ENCODE data around the gene PLCB1.
A peak's percentile ranks its signal among the peaks of the same experiment; 100 is the strongest.

Gene PLCB1

GRCh38 chr20:8790442-8791074 lies 658.5 kb downstream of the PLCB1 start:
- no peak overlapping the region for H3K4me3 ChIP-seq
- no peak overlapping the region for H3K27ac ChIP-seq
- no peaks in the 10 kb centered on the region for H3K27me3 ChIP-seq
- intact Hi-C loops (cut with DNase I; ENCODE audit: low total_unique reads), result loop anchor here (10.0 kb wide), 1 partner anchor 574 kb away; no protein-coding TSS in a partner anchor
- no peak for DNase-seq
- no peaks in the 10 kb centered on the region for H3K36me3 ChIP-seq
- H3K4me1 ChIP-seq, result peaks cover 0 to 4% (median 0%) of the 10 kb centered on the region in 4 donors
- H3K9me3 ChIP-seq, result no peaks in the 10 kb centered on the region
- TF ChIP-seq, protein P1, sequence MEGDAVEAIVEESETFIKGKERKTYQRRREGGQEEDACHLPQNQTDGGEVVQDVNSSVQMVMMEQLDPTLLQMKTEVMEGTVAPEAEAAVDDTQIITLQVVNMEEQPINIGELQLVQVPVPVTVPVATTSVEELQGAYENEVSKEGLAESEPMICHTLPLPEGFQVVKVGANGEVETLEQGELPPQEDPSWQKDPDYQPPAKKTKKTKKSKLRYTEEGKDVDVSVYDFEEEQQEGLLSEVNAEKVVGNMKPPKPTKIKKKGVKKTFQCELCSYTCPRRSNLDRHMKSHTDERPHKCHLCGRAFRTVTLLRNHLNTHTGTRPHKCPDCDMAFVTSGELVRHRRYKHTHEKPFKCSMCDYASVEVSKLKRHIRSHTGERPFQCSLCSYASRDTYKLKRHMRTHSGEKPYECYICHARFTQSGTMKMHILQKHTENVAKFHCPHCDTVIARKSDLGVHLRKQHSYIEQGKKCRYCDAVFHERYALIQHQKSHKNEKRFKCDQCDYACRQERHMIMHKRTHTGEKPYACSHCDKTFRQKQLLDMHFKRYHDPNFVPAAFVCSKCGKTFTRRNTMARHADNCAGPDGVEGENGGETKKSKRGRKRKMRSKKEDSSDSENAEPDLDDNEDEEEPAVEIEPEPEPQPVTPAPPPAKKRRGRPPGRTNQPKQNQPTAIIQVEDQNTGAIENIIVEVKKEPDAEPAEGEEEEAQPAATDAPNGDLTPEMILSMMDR (IDR thresholded peaks at IDR 0.05), result peak; percentile 89 to 92

DNA sequence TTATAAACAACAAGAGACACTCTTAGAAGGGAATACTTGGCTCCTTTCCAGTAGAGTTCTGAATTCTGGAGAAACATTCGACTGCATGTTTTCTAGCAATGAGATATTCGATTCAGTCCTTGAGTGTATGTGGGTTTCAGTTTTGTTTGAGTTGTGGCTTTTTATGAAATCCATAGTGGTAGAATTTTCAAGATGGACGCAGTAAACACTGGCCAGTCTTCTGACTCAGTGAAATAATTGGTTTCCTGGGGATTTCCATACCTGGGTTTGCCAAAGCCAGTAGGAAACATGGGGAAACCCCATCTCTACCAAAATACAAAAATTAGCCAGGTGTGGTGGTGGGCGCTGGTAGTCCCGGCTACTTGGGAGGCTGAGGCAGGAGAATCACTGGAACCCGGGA lies 663.3 kb downstream of the PLCB1 start:
- DNase-seq, result no peak
- Histone ChIP-seq H3K36me3 (no peaks in the 10 kb centered on the region), H3K4me3 (no peak overlapping the region), H3K9me3 (no peaks in the 10 kb centered on the region), H3K27ac (no peak overlapping the region), H3K4me1 (peaks cover 0 to 13% (median 1%) of the 10 kb centered on the region in 4 donors), H3K27me3 (no peaks in the 10 kb centered on the region)
- TF ChIP-seq, protein P1 (IDR thresholded peaks at IDR 0.05), result no peak
- intact Hi-C loops (cut with DNase I; ENCODE audit: low total_unique reads), result loop anchor here (10.0 kb wide), 1 partner anchor 569 kb away; no protein-coding TSS in a partner anchor

GRCh38 chr20:8796088-8796660 lies 664.1 kb downstream of the PLCB1 start:
- no peak for DNase-seq
- no peak overlapping the region for H3K4me3 ChIP-seq
- H3K9me3 ChIP-seq, result no peaks in the 10 kb centered on the region
- H3K4me1 ChIP-seq, result peaks cover 0 to 9% (median 1%) of the 10 kb centered on the region in 4 donors
- H3K27me3 ChIP-seq, result no peaks in the 10 kb centered on the region
- intact Hi-C loops (cut with DNase I; ENCODE audit: low total_unique reads), result loop anchor here (10.0 kb wide), 1 partner anchor 569 kb away; no protein-coding TSS in a partner anchor
- no peaks in the 10 kb centered on the region for H3K36me3 ChIP-seq
- H3K27ac ChIP-seq, result peak overlapping the region in 1 of 2 donors; percentile 15
- TF ChIP-seq, protein P1 (IDR thresholded peaks at IDR 0.05), result no peak

DNA sequence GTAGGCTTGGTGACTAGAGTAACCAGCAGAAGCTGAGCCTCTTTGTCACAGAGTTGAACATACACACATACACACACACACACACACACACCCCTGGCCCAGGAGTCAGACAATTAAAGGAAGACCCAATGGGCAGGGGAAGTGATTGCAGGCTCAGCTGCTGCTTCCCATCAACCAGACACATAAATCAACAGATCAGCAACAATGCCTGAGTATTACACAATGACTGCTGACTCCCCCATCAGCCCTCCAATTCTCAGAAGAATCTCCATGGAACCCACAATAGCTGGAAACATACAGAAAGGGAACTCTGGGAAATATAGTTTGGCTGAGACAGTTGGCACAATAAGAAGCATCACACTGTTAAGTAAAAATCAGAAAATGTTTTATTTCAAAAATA lies 666.4 kb downstream of the PLCB1 start:
- no peak for DNase-seq
- H3K36me3 ChIP-seq, result no peaks in the 10 kb centered on the region
- no peaks in the 10 kb centered on the region for H3K27me3 ChIP-seq
- H3K4me3 ChIP-seq, result no peak overlapping the region
- H3K4me1 ChIP-seq, result peaks cover 0 to 14% (median 1%) of the 10 kb centered on the region in 4 donors
- no peak overlapping the region for H3K27ac ChIP-seq
- TF ChIP-seq, protein P1 (IDR thresholded peaks at IDR 0.05), result no peak
- H3K9me3 ChIP-seq, result no peaks in the 10 kb centered on the region
- intact Hi-C loops (cut with DNase I; ENCODE audit: low total_unique reads), result loop anchor here (10.0 kb wide), 1 partner anchor 566 kb away; no protein-coding TSS in a partner anchor

GRCh38 chr20:8800089-8800488 lies 668.0 kb downstream of the PLCB1 start:
- H3K4me3 ChIP-seq, result no peak overlapping the region
- H3K9me3 ChIP-seq, result no peaks in the 10 kb centered on the region
- no peak for DNase-seq
- no peaks in the 10 kb centered on the region for H3K27me3 ChIP-seq
- TF ChIP-seq, protein P1 (IDR thresholded peaks at IDR 0.05), result no peak
- intact Hi-C loops (cut with DNase I; ENCODE audit: low total_unique reads), result no loop called here
- no peak overlapping the region for H3K27ac ChIP-seq
- no peaks in the 10 kb centered on the region for H3K36me3 ChIP-seq
- H3K4me1 ChIP-seq, result peaks cover 0 to 14% (median 1%) of the 10 kb centered on the region in 4 donors
